Activated CD8-positive, alpha-beta memory T cell treated with anti-CD3 and anti-CD28 coated beads for 1 hour (primary cell): ENCODE measurements around the gene DICER1.

Experiments used
- DNase-seq, 2 donors: peaks; one replicate each; pipeline ENCODE4 v3.0.0-alpha.2; 2020; ENCODE audit warnings: low read depth in 1 of 2; ENCODE audit errors: extremely low read depth in 1 of 2

Gene DICER1

DNA sequence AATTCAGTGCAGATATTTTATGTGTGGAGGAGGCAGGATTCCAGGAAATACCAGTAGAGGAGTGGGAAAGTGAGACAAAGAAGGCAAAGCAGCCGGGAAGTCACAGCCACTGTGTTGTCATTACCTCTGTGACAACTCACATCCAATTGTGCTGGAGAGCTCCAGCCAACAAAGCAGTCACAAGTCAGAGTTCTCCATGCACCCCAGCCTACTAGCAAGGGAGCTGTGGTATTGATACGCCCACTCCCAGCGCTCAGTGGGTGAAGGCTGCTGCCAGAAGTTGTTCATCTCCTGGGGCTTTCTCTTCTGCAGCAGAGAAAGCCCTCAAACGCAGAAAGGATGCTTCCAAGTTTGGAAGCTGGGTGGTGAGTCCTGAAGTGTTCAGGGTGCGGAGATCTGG, 93.9 kb downstream of the DICER1 start:
- no peak for DNase-seq

DNA sequence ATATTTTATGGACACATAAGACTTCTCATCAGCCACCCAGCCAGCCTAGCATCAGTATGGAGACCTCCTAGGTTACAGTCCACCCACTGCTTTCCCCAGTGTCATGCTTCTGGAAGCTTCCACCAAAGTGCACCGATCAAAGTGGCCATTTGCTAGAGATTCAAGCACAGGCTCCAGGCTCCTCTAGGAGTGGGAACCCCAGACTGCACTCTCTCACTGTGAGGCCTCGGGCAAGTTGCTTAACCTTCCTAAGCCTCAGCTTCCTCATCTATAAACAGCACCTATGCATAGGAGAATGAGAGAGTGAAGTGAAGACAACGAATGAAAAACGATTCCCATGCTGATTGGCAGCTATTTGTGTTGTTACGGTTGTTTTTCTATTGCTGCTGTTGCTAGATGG, 94.4 kb downstream of the DICER1 start:
- no peak for DNase-seq

GRCh38 chr14:95062220-95062619, 95.1 kb downstream of the DICER1 start:
- DNase-seq = no peak

- DNase-seq = no peak
Measured at GRCh38 chr14:95061317-95062093, 95.8 kb downstream of the DICER1 start.

- DNase-seq = no peak
Measured at GRCh38 chr14:95059126-95059525, 98.2 kb downstream of the DICER1 start.

- DNase-seq = no peak
Measured at GRCh38 chr14:95058491-95058890, 98.8 kb downstream of the DICER1 start.

DNA sequence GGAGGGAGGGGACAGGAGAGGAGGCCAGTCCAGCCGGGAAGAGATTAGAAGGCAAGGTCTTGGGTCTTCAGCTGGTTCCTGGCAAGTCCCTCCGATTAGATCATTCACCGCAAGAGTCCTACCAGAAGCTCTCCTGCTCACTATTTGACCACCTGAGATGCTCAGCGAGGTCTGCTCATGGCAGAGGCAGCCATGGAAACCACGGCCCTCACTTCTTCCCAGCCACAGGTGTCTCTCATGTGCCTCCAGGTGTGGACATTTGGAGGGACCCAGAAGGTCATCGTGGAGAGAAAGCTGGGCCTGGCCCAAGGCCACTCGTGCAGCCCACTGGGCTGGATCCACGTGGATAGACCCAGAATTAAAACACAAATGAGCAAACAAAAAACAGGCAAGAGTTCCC, 99.5 kb downstream of the DICER1 start:
- DNase-seq = no peak

GRCh38 chr14:95057147-95057546, 100.2 kb downstream of the DICER1 start:
- no peak for DNase-seq

GRCh38 chr14:95056476-95056875, 100.9 kb downstream of the DICER1 start:
- DNase-seq = no peak

DNA sequence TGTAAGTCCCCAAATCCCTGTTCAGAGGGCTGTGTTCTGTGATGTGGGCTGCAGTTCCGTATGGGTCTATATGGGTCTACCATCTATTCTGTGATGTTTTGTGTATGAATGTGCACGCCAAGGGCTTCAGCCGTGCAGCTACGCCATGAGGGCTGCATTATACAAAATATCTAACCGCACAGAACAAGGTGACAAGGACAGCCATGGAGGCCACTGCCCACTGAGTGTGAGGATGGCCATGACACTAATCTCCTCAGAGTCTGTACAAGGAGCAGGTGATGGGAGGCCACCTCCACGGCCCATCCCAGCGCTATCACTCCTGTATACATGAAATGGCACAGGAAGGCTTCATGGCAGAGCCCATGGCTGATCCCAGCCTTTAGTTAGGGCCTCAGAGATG, 102.0 kb downstream of the DICER1 start:
- no peak for DNase-seq

DNA sequence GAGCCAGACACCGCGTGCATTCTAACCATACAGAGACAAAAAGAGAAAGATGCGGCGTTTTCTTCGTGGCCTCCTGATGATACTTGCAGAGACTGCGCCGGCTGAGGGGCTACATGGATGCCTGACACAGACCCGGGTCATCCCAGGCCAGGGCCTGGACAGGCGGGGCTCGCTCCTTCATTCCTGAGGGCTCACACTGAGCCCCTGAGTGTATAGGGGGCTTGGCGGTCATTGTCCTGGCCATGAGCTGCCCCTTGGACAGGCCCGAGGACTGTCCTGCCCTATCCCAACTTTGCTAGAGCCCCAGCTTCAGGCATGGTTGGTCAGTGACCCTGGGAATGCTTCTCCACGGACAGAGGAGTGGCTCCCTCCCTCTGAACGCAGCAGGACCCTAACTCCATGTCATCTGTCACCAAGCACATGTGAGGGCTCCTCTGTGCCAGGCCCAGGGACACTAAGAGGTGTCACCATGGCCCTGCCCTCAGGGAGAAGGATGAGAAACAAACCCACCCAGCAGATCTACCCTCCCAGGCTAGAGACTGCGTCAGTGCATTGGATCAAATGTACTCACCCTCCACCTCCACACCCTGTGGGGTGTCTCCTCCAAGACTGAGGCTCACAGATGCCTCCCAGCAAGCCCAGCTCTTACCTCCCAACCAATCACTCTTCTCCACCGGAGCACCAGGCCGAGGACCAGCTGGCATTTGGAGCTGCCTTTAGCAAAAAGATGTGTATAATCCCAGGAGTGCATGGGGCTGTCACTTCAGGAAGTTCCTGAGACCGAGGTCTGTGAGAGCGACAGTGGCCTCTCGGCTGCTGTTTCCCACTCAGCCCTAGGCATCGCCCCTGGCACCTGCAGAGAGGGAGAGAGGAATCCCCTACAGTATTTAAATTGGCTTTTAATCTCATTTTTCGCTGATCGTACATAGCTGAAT, 102.7 kb downstream of the DICER1 start:
- DNase-seq = no peak

DNA sequence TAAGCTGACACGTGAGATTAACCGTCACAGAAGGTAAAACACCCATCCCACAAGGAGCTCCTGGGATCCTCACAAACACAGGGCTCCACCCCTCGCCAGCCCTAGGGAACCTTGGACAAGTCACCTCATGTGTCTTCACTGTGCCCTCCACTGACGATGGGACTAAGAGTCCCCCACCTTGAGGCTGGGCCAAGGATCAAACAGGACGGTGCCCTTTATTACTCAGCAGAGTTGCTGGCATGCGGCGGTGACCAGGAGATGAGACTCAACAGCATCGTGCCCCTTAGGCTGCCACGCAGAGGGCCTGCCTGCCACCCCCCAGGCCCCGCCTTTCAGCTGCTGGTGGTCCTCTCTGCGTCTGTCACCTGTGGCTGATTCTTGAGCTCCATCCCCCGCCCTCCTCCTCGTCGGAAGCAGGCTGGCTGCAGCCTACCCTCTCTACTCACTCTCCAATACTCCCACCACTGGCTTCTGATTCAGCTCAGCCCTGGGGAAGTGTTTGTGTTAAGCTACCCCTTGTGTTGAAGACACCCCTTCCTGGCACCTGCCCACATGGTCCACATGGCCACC, 105.2 kb downstream of the DICER1 start:
- DNase-seq = no peak

DNA sequence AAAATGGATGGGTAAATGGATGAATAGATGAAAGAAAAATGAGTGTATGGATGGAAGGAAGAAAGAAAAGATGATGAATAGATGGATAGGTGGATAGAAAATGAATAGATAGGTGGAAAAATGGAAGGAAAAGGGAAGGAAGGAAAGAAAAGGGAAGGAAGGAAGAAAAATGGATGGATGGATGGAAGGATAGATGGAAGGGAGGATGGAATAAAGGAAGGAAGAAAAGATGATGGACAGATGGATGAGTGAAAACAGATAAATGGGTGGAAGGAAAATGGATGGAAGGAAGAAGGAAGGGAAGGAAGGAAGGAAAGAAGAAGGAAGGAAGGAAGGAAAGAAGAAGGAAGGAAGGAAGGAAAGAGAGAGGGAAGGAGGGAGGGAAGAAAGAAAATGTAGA, 107.4 kb downstream of the DICER1 start:
- no peak for DNase-seq

DNA sequence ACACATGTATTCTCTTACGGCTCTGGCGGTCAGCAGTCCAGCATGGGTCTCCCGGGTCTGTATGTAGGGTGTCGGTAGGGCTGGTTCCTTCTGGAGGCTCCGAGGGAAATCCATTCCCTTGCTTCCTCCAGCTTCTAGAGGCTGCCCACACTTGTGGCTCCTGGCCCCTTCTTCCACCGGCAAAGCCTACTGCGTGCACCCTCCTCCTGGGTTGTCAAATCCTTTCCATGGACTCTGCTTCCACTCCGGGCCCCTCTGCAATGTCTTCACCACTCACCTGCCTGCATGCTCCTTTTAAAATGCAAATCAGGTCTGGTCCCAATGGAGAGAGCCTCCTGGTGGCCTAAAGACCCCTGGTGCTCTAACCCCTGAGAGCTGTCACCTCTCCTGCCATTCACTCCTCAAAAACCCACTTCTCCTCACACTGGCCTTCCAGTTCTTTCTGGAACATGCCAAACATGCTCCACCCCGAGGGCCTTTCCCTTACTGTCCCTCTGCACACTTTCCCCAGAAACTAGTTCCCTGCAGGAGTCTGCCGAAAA, 108.5 kb downstream of the DICER1 start:
- DNase-seq = no peak

- no peak for DNase-seq
Measured at GRCh38 chr14:95047754-95048153, 109.6 kb downstream of the DICER1 start.

DNA sequence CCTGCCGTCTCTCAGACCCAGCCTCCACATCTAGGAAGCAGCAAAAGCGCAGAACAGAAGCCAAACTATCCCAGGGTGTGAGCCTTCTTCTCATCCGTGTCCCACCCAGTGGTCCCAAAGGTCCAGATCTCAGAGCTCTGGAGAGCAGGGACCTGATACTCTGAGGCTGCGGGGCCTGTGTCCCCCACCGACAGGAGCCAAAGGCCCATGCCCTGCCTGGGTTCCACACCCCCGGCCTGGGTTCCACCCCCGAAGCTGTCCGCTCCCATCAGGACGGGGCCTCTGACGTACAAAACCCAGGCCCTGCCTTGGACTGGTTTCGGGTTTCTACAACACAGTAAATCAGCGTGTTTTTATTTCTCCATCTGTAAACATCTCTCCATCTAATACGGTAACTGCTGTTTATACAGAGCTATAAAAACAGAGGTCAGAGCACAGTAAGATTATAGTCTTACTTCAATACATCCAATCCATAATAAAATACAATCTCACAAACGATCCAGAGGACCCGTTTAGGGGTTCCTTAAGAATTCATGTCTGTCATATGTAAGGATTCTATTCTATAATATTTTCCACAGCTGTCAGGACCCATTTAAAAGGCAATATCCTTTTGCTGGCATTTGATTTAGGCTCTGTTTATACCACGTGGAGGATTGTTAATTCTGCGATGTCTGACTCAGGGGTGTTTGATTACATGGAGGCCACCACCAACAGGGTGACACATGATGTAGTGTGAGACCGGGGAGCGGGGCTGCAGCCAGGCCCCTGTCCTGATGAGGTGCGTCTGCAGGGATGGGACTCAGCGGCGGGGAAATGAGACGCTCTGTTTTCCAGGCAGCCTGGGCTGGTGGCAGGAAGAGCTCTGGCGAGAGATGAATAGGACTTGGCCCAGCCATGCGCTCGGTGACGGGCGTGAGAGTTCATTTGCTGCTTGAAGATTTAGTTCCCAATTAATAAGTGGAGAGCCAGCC, 110.3 kb downstream of the DICER1 start:
- no peak for DNase-seq

DNA sequence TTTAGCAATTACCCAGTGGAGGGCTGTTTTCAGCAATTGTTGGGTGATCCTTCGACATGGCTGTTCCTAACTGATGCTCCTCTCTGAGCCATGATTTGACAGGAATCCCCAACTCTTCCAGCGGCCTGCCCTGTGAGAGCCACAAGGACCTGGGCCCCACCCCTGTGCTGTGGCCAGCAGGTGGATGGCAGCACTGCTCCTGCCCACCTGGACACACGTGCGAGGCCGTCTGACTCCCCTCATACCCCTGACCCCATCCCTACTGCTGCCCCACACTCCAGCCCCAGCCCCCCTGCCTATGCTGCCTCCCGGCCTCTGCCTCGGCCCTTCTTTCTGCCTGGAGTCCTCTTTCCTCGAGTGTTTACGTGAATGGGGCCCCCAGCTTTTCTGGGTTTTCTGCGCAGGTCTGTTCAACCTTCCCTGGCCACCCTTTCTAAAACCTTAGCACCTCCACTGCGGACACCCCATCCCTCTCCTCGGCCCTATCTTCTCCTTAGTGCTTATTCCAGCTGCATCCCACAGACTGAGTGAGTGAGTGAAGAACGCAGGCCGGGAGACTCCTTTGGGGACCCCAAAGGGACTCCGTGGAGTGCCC, 111.4 kb downstream of the DICER1 start:
- DNase-seq = no peak

- no peak for DNase-seq
Measured at GRCh38 chr14:95045106-95045701, 112.1 kb downstream of the DICER1 start.

GRCh38 chr14:95044463-95045105, 112.7 kb downstream of the DICER1 start:
- no peak for DNase-seq
